ENCODE measurements around the gene KCNQ1OT1. TPM values are rescaled to one million over a fixed set of nuclear protein-coding genes. Genes with fewer than 3 reads are reported as not detected.

Gene KCNQ1OT1
- total RNA-seq, 1 donor from 2014 or later = 7.0 TPM

GRCh38 chr11:2704896-2705606 is 5.3 kb upstream of the KCNQ1OT1 start:
- Mint-ChIP-seq H3K36me3 (peaks cover 5% of the 10 kb centered on the region), H3K4me1 (ENCODE audit: unreplicated experiment) (peaks cover 38% of the 10 kb centered on the region), H3K27me3 (no peaks in the 10 kb centered on the region), H3K9me3 (no peaks in the 10 kb centered on the region), H3K27ac (peak overlapping the region; percentile 12), H3K4me3 (no peak overlapping the region)
- no peak for DNase-seq (ENCODE audit: extremely low spot score, unreplicated experiment)
- no peak for TF ChIP-seq CTCF (conservative IDR thresholded peaks at IDR 0.05)

GRCh38 chr11:2704356-2704755 is 4.6 kb upstream of the KCNQ1OT1 start:
- TF ChIP-seq CTCF (conservative IDR thresholded peaks at IDR 0.05) = no peak
- DNase-seq (ENCODE audit: extremely low spot score, unreplicated experiment) = no peak
- H3K27me3 Mint-ChIP-seq = no peaks in the 10 kb centered on the region
- H3K9me3 Mint-ChIP-seq = no peaks in the 10 kb centered on the region
- peaks cover 33% of the 10 kb centered on the region for H3K4me1 Mint-ChIP-seq (ENCODE audit: unreplicated experiment)
- H3K36me3 Mint-ChIP-seq = peaks cover 5% of the 10 kb centered on the region
- H3K4me3 Mint-ChIP-seq = peak overlapping the region; percentile 47
- peak overlapping the region; percentile 12 for H3K27ac Mint-ChIP-seq

GRCh38 chr11:2703363-2704141 is 3.8 kb upstream of the KCNQ1OT1 start:
- peaks cover 10% of the 10 kb centered on the region for H3K36me3 Mint-ChIP-seq
- no peak for TF ChIP-seq CTCF (conservative IDR thresholded peaks at IDR 0.05)
- peak overlapping the region; percentile 68 for H3K4me3 Mint-ChIP-seq
- DNase-seq (ENCODE audit: extremely low spot score, unreplicated experiment) = no peak
- H3K4me1 Mint-ChIP-seq (ENCODE audit: unreplicated experiment) = peaks cover 31% of the 10 kb centered on the region
- peak overlapping the region; percentile 68 for H3K27ac Mint-ChIP-seq
- H3K27me3 Mint-ChIP-seq = peaks cover under 1% of the 10 kb centered on the region
- H3K9me3 Mint-ChIP-seq = no peaks in the 10 kb centered on the region

- H3K27me3 Mint-ChIP-seq = peaks cover 3% of the 10 kb centered on the region
- TF ChIP-seq CTCF (conservative IDR thresholded peaks at IDR 0.05) = no peak
- DNase-seq (ENCODE audit: extremely low spot score, unreplicated experiment) = no peak
- no peaks in the 10 kb centered on the region for H3K9me3 Mint-ChIP-seq
- peak overlapping the region; percentile 68 for H3K4me3 Mint-ChIP-seq
- peaks cover 15% of the 10 kb centered on the region for H3K36me3 Mint-ChIP-seq
- H3K4me1 Mint-ChIP-seq (ENCODE audit: unreplicated experiment) = peaks cover 38% of the 10 kb centered on the region
- H3K27ac Mint-ChIP-seq = peak overlapping the region; percentile 68
Measured at GRCh38 chr11:2702771-2703362, 3.1 kb upstream of the KCNQ1OT1 start.

GRCh38 chr11:2701898-2702434 is 2.2 kb upstream of the KCNQ1OT1 start:
- Mint-ChIP-seq H3K4me1 (ENCODE audit: unreplicated experiment) (peaks cover 46% of the 10 kb centered on the region), H3K4me3 (peak overlapping the region; percentile 80), H3K27me3 (peaks cover 3% of the 10 kb centered on the region), H3K9me3 (no peaks in the 10 kb centered on the region), H3K36me3 (peaks cover 15% of the 10 kb centered on the region), H3K27ac (peak overlapping the region; percentile 83)
- TF ChIP-seq CTCF (conservative IDR thresholded peaks at IDR 0.05) = no peak
- DNase-seq (ENCODE audit: extremely low spot score, unreplicated experiment) = no peak

Measured in type B pancreatic cell (in vitro differentiated cells).